ENCODE results near the gene HELZ.
"Not testable (repeated sequence)": the region's sequence is repeated elsewhere in the genome, so short reads cannot be mapped to it uniquely, and the experiment has no call there.

The HELZ gene

GRCh38 chr17:67183531-67183930 lies 61.5 kb downstream of the HELZ start:
- no peak for DNase-seq

- DNase-seq, result no peak
Measured at GRCh38 chr17:67181825-67182224, 63.2 kb downstream of the HELZ start.

- DNase-seq, result no peak
Measured at GRCh38 chr17:67180275-67180674, 64.7 kb downstream of the HELZ start.

GRCh38 chr17:67178555-67178954 lies 66.4 kb downstream of the HELZ start:
- no peak for DNase-seq

- no peak for DNase-seq
Measured at GRCh38 chr17:67177732-67178131, 67.3 kb downstream of the HELZ start.

- DNase-seq, result no peak
Measured at GRCh38 chr17:67174190-67174589, 70.8 kb downstream of the HELZ start.

GRCh38 chr17:67171560-67171959 lies 73.4 kb downstream of the HELZ start:
- no peak for DNase-seq

GRCh38 chr17:67168496-67168895 lies 76.5 kb downstream of the HELZ start:
- no peak for DNase-seq

- DNase-seq, result no peak
Measured at GRCh38 chr17:67165201-67165600, 79.8 kb downstream of the HELZ start.

- no peak for DNase-seq
Measured at GRCh38 chr17:67164302-67164701, 80.7 kb downstream of the HELZ start.

GRCh38 chr17:67162771-67163170 lies 82.2 kb downstream of the HELZ start:
- no peak for DNase-seq

GRCh38 chr17:67161573-67161972 lies 83.4 kb downstream of the HELZ start:
- DNase-seq, result no peak

GRCh38 chr17:67160791-67161190 lies 84.2 kb downstream of the HELZ start:
- no peak for DNase-seq

GRCh38 chr17:67157732-67158639 lies 87.0 kb downstream of the HELZ start:
- peak; percentile 9 for DNase-seq

- no peak for DNase-seq
Measured at GRCh38 chr17:67156269-67157199, 88.5 kb downstream of the HELZ start.

GRCh38 chr17:67152824-67153223 lies 92.2 kb downstream of the HELZ start:
- no peak for DNase-seq

- no peak for DNase-seq
Measured at GRCh38 chr17:67151717-67152116, 93.3 kb downstream of the HELZ start.

GRCh38 chr17:67150826-67151225 lies 94.2 kb downstream of the HELZ start:
- DNase-seq, result no peak

- DNase-seq, result no peak
Measured at GRCh38 chr17:67148352-67148751, 96.6 kb downstream of the HELZ start.

GRCh38 chr17:67145183-67145805 lies 99.7 kb downstream of the HELZ start:
- DNase-seq, result no peak

GRCh38 chr17:67143318-67143717 lies 101.7 kb downstream of the HELZ start:
- DNase-seq, result no peak

- not testable (repeated sequence) for DNase-seq
Measured at GRCh38 chr17:67142030-67142429, 103.0 kb downstream of the HELZ start.

All from DMS79 treated with DMSO at 0.1 percent for 48 hours (cell line).